ENCODE measurements around the gene MED29.

The MED29 gene

DNA sequence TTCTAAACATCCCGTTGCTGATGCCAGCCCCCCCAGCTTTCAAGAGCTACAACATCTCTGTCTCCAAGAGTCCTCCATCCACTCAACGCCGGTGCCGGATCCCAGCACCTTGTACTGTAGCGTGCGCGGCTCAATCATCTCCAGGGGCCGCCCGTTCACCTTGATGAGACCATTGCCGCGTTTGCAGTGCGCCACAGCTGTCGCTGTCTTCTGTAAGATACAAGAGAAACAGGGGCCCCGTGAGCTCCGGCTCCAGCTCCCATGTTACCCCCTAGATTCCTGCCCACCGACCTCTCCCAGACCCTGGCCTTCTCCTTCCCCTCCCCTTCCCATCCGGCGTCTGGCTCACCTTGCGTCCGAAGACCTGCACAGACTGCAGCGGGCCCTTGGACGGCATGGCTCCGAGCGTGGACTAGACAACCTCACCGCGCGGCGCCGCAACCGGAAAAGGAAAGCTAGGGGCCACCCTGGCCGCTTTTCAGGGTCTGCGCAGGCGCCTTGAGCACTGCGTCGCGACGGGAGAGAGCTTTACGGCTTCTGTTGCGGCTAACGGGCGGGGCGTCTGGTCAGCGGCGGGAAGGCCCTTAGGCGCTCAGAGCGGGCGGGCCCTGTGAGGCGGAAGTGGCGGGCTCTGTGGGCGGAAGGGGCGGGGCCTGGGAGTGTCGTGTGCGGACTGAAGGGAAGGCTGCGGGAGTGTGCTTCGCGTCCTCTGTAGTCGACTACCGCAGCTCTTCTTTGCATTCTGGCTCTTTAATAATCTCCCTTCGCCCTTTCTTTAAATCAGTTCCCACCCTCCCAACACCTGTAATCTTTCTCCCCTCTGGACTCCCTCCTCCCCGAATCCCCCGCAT, 44.5 kb downstream of the MED29 start, which contains the start of gene RPS16:
Gene RPS16, minus strand, starts transcription at position 451 of the 851 bp plus-strand sequence. Its CDS starts 54 bp downstream, at position 397.
- TF ChIP-seq EP300 (IDR thresholded peaks at IDR 0.05; ENCODE audit: borderline replicate concordance) (peak; percentile 61; the same call in 1 of the 2 replicates), EGR1 (IDR thresholded peaks at IDR 0.05) (peak; percentile 61; the same call in 1 of the 2 replicates), CREB1 (IDR thresholded peaks at IDR 0.05; ENCODE audit: low read depth) (peak; percentile 62), TAF1 (IDR thresholded peaks at IDR 0.05; ENCODE audit: low read depth) (peak; percentile 98), FOXM1 (IDR thresholded peaks at IDR 0.05; ENCODE audit: borderline replicate concordance, low read depth) (no peak), TCF12 (IDR thresholded peaks at IDR 0.05; ENCODE audit: low read depth) (peak; percentile 79; the same call in 1 of the 2 replicates), RAD21 (IDR thresholded peaks at IDR 0.05; ENCODE audit: low read depth) (no peak), TEAD4 (IDR thresholded peaks at IDR 0.05) (peak; percentile 28), NFIC (IDR thresholded peaks at IDR 0.05) (no peak), ZBTB7A (IDR thresholded peaks at IDR 0.05; ENCODE audit: low read depth) (no peak), YY1 (IDR thresholded peaks at IDR 0.05; ENCODE audit: low read depth) (peak; percentile 71), CEBPB (IDR thresholded peaks at IDR 0.05) (no peak)
- TF ChIP-seq, protein P1, sequence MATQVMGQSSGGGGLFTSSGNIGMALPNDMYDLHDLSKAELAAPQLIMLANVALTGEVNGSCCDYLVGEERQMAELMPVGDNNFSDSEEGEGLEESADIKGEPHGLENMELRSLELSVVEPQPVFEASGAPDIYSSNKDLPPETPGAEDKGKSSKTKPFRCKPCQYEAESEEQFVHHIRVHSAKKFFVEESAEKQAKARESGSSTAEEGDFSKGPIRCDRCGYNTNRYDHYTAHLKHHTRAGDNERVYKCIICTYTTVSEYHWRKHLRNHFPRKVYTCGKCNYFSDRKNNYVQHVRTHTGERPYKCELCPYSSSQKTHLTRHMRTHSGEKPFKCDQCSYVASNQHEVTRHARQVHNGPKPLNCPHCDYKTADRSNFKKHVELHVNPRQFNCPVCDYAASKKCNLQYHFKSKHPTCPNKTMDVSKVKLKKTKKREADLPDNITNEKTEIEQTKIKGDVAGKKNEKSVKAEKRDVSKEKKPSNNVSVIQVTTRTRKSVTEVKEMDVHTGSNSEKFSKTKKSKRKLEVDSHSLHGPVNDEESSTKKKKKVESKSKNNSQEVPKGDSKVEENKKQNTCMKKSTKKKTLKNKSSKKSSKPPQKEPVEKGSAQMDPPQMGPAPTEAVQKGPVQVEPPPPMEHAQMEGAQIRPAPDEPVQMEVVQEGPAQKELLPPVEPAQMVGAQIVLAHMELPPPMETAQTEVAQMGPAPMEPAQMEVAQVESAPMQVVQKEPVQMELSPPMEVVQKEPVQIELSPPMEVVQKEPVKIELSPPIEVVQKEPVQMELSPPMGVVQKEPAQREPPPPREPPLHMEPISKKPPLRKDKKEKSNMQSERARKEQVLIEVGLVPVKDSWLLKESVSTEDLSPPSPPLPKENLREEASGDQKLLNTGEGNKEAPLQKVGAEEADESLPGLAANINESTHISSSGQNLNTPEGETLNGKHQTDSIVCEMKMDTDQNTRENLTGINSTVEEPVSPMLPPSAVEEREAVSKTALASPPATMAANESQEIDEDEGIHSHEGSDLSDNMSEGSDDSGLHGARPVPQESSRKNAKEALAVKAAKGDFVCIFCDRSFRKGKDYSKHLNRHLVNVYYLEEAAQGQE (IDR thresholded peaks at IDR 0.05; ENCODE audit: low read depth), result peak; percentile 27; the same call in 1 of the 2 replicates
- TF ChIP-seq, protein P2, sequence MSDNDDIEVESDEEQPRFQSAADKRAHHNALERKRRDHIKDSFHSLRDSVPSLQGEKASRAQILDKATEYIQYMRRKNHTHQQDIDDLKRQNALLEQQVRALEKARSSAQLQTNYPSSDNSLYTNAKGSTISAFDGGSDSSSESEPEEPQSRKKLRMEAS (IDR thresholded peaks at IDR 0.05), result peak; percentile 96
- TF ChIP-seq, protein P3, sequence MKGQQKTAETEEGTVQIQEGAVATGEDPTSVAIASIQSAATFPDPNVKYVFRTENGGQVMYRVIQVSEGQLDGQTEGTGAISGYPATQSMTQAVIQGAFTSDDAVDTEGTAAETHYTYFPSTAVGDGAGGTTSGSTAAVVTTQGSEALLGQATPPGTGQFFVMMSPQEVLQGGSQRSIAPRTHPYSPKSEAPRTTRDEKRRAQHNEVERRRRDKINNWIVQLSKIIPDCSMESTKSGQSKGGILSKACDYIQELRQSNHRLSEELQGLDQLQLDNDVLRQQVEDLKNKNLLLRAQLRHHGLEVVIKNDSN (IDR thresholded peaks at IDR 0.05), result peak; percentile 26; the same call in 1 of the 2 replicates

DNA sequence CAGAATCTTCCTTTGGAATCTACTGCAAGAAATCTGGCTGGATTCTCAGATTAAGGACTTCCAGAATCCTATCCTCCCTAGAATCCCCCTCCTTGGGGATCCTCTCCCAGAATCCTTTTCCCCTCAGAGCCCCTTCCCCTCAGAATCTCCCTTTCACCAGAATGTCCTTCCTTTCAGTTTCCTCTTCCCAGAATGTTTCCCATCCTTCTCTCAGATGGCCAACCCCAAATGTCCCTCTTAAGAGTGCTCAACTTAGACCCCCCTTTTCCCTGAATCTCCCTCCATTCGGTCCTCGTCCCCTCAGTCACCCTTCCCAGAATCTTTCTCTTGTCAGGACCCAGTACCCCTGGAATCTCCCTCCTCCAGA, 45.2 kb downstream of the MED29 start:
- TF ChIP-seq EP300 (IDR thresholded peaks at IDR 0.05; ENCODE audit: borderline replicate concordance), result no peak
- TF ChIP-seq EGR1 (IDR thresholded peaks at IDR 0.05), result no peak
- TF ChIP-seq TCF12 (IDR thresholded peaks at IDR 0.05; ENCODE audit: low read depth), result no peak
- TF ChIP-seq, protein P3 (IDR thresholded peaks at IDR 0.05), result no peak
- TF ChIP-seq RAD21 (IDR thresholded peaks at IDR 0.05; ENCODE audit: low read depth), result no peak
- TF ChIP-seq, protein P1 (IDR thresholded peaks at IDR 0.05; ENCODE audit: low read depth), result no peak
- TF ChIP-seq, protein P2 (IDR thresholded peaks at IDR 0.05), result no peak
- no peak for TF ChIP-seq YY1 (IDR thresholded peaks at IDR 0.05; ENCODE audit: low read depth)
- no peak for TF ChIP-seq CEBPB (IDR thresholded peaks at IDR 0.05)
- TF ChIP-seq NFIC (IDR thresholded peaks at IDR 0.05), result no peak
- TF ChIP-seq ZBTB7A (IDR thresholded peaks at IDR 0.05; ENCODE audit: low read depth), result no peak

DNA sequence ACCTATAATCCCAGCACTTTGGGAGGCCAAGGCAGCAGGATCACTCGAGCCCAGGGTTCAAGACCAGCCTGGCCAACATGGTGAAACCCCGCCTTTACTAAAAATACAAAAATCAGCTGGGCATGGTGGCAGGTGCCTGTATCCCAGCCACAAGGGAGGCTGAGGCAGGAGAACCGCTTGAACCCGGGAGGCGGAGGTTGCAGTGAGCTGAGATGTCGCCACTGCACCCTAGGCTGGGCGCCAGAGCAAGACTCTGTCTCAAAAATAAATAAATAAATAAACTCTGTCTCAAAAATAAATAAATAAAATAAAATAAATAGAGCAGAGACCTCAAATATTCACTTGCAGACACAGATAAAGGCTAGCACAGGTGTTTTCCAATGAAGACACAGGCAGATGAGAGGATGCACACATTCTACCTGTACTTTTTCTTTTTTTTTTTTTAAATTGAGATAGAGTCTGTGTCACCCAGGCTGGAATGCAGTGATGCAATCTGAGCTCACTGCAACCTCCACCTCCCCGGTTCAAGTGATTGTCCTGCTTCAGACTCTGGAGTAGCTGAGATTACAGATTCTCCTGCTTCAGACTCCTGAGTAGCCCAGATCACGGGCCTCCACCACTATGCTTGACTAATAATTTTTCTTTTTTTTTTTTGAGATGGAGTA, 47.2 kb downstream of the MED29 start:
- no peak for TF ChIP-seq EP300 (IDR thresholded peaks at IDR 0.05; ENCODE audit: borderline replicate concordance)
- peak; percentile 88 for TF ChIP-seq CEBPB (IDR thresholded peaks at IDR 0.05)
- peak; percentile 83 for TF ChIP-seq TEAD4 (IDR thresholded peaks at IDR 0.05)

DNA sequence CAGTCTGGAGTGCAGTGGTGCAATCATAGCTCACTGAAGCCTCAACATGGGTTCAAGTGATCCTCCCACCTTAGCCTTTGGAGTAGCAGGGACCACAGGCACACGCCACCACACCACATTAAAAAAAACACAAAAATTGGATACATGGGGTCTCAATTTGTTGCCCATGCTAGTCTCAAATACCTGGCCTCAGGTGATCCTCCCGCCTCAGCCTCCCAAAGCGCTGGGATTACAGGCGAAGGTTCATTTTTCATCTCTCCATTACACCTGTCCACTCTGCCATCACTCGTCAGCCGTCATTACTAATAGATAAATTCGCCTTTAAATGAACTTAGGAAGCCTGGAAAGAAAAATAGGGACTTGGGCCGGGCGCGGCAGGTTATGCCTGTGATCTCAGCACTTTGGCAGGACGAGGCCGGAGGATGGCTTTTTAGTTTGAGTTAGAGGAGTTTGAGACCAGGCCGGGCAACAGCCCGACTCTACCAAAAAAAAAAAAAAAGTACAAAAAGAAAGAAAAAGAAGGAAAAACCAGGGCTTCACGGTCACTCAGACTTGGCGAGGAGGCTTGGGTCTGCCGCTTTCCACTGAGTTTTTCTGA, 53.5 kb downstream of the MED29 start:
- TF ChIP-seq, protein P1 (IDR thresholded peaks at IDR 0.05; ENCODE audit: low read depth), result no peak
- TF ChIP-seq NFIC (IDR thresholded peaks at IDR 0.05) (no peak), EP300 (IDR thresholded peaks at IDR 0.05; ENCODE audit: borderline replicate concordance) (no peak), ZBTB7A (IDR thresholded peaks at IDR 0.05; ENCODE audit: low read depth) (no peak), EGR1 (IDR thresholded peaks at IDR 0.05) (no peak), TCF12 (IDR thresholded peaks at IDR 0.05; ENCODE audit: low read depth) (no peak), TEAD4 (IDR thresholded peaks at IDR 0.05) (no peak), CEBPB (IDR thresholded peaks at IDR 0.05) (no peak), YY1 (IDR thresholded peaks at IDR 0.05; ENCODE audit: low read depth) (no peak), FOXM1 (IDR thresholded peaks at IDR 0.05; ENCODE audit: borderline replicate concordance, low read depth) (no peak), TAF1 (IDR thresholded peaks at IDR 0.05; ENCODE audit: low read depth) (no peak), CREB1 (IDR thresholded peaks at IDR 0.05; ENCODE audit: low read depth) (no peak), RAD21 (IDR thresholded peaks at IDR 0.05; ENCODE audit: low read depth) (no peak)
- TF ChIP-seq, protein P2 (IDR thresholded peaks at IDR 0.05), result no peak
- TF ChIP-seq, protein P3 (IDR thresholded peaks at IDR 0.05), result no peak

Measured in Ishikawa (cell line).